HG02981 (cell line): Measurements from ENCODE around the gene TRAM2.
"Not testable (repeated sequence)": the region's sequence is repeated elsewhere in the genome, so short reads cannot be mapped to it uniquely, and the experiment has no call there.

ENCODE experiments used
- ATAC-seq: cut with Tn5 transposase; IDR thresholded peaks from one replicate; pipeline ENCODE4 v1.9.1; 2021; ENCODE audit warnings: mild to moderate bottlenecking, moderate library complexity; ENCODE audit not compliant: unreplicated experiment

Gene TRAM2

GRCh38 chr6:52497652-52498408, 79.0 kb downstream of the TRAM2 start:
- ATAC-seq: peak; percentile 80

- ATAC-seq: no peak
Measured at GRCh38 chr6:52496631-52497030, 80.2 kb downstream of the TRAM2 start.

- no peak for ATAC-seq
Measured at GRCh38 chr6:52495922-52496321, 80.9 kb downstream of the TRAM2 start.

- ATAC-seq: no peak
Measured at GRCh38 chr6:52494298-52495072, 82.4 kb downstream of the TRAM2 start.

GRCh38 chr6:52493669-52494068, 83.2 kb downstream of the TRAM2 start:
- ATAC-seq: no peak

- peak; percentile 51 for ATAC-seq
Measured at GRCh38 chr6:52491203-52492069, 85.4 kb downstream of the TRAM2 start.

GRCh38 chr6:52489881-52490280, 87.0 kb downstream of the TRAM2 start:
- no peak for ATAC-seq

- no peak for ATAC-seq
Measured at GRCh38 chr6:52483671-52484003, 93.2 kb downstream of the TRAM2 start.

GRCh38 chr6:52482903-52483670, 93.8 kb downstream of the TRAM2 start:
- ATAC-seq: no peak

GRCh38 chr6:52475307-52475706, 101.6 kb downstream of the TRAM2 start:
- ATAC-seq: no peak

GRCh38 chr6:52474173-52474572, 102.7 kb downstream of the TRAM2 start:
- ATAC-seq: no peak

- not testable (repeated sequence) for ATAC-seq
Measured at GRCh38 chr6:52461194-52461593, 115.7 kb downstream of the TRAM2 start.

GRCh38 chr6:52457096-52457495, 119.8 kb downstream of the TRAM2 start:
- ATAC-seq: no peak

- ATAC-seq: no peak
Measured at GRCh38 chr6:52454556-52454955, 122.3 kb downstream of the TRAM2 start.
